ENCODE data around the gene STAT5A.
"Not testable (repeated sequence)": the region's sequence is repeated elsewhere in the genome, so short reads cannot be mapped to it uniquely, and the experiment has no call there.

STAT5A gene

DNA sequence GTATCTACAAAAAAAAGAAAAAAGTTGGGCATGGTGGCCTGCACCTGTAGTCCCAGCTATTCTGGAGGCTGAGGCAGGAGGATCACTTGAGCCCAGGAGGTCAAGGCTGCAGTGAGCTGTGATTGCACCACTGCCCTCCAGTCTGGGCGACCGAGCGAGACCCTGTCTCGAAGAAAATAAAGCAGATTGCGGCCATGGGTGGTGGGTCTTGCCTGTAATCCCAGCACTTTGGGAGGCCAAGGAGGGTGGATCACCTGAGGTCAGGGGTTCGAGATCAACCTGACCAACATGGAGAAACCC, 16.7 kb downstream of the STAT5A start:
- in situ Hi-C loops (cut with MboI; ENCODE audit: low sequenced_read_pairs) = not testable (repeated sequence)

DNA sequence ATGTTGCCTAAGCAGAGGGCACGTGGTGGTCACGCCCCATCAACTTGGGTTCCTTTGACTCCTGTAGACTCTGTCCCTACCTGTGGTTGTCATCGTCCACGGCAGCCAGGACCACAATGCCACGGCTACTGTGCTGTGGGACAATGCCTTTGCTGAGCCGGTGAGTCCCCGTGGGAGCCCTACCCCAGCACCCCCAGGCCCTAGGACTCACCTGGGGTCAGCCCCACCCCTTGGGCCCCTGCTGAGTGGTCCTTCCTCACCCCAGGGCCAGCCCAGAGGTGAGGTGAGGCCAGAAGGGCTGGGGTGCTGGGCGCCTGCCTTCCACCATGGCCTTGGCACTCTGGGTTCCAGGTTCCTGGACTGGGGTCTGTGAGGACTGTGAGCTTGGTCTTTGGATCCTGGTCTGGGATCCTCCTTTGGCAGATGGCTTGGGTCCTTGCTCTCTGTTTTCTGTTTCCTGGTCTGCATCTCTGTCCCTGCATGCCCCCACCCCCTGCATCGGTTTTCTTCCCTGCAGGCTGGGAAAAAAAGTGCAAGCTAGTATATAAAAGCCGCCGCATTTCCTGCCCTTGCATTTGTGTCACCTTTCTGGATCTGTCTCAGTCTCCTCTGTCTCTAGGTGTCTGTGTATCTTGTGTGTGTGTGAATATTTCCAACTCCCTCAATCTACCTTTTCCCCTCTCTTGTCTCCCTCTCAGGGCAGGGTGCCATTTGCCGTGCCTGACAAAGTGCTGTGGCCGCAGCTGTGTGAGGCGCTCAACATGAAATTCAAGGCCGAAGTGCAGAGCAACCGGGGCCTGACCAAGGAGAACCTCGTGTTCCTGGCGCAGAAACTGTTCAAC, 17.5 kb downstream of the STAT5A start:
- in situ Hi-C loops (cut with MboI; ENCODE audit: low sequenced_read_pairs) = no loop called here

- in situ Hi-C loops (cut with MboI; ENCODE audit: low sequenced_read_pairs) = no loop called here
Observed at GRCh38 chr17:42306385-42306667, 18.0 kb downstream of the STAT5A start.

GRCh38 chr17:42307362-42307927, 19.1 kb downstream of the STAT5A start:
- in situ Hi-C loops (cut with MboI; ENCODE audit: low sequenced_read_pairs) = no loop called here

DNA sequence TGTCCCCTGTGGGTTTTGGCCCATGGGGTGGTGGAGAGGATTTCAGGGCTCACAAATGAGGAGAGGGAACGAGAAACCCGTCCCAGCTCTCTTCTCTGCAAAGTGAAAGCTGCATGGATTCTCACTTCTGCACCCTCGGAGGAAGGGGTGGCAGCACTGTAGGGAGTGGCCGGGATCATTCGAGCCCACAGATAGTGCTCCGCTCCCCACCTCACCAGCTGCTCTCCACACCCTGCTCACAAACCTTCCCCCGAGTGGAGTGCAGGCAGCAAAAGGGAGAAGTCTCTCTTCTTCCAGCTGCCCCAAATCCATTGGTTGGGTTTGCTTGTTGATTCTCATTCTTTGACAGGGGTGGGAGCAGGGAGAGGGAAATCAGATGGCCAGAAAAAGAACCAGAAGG, 20.1 kb downstream of the STAT5A start:
- in situ Hi-C loops (cut with MboI; ENCODE audit: low sequenced_read_pairs) = no loop called here

DNA sequence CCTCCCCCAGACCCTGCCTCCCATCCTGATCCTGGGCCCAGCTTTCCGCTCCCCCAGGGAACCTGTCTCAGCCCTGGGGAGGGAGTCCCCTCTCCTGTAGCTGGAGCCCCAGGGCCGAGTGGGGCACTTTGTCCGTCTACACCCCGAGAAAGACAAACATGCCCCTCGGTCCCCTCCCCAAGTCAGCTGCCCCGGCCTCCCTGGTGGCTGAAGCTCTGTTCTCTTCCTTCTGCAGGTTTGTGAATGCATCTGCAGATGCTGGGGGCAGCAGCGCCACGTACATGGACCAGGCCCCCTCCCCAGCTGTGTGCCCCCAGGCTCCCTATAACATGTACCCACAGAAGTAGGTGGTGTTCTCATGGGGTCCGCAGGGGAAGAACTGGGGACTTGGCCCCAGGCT, 20.8 kb downstream of the STAT5A start:
- in situ Hi-C loops (cut with MboI; ENCODE audit: low sequenced_read_pairs) = no loop called here

- in situ Hi-C loops (cut with MboI; ENCODE audit: low sequenced_read_pairs) = no loop called here
Observed at GRCh38 chr17:42309986-42310786, 21.9 kb downstream of the STAT5A start.

GRCh38 chr17:42310787-42311215, 22.5 kb downstream of the STAT5A start:
- in situ Hi-C loops (cut with MboI; ENCODE audit: low sequenced_read_pairs) = no loop called here

DNA sequence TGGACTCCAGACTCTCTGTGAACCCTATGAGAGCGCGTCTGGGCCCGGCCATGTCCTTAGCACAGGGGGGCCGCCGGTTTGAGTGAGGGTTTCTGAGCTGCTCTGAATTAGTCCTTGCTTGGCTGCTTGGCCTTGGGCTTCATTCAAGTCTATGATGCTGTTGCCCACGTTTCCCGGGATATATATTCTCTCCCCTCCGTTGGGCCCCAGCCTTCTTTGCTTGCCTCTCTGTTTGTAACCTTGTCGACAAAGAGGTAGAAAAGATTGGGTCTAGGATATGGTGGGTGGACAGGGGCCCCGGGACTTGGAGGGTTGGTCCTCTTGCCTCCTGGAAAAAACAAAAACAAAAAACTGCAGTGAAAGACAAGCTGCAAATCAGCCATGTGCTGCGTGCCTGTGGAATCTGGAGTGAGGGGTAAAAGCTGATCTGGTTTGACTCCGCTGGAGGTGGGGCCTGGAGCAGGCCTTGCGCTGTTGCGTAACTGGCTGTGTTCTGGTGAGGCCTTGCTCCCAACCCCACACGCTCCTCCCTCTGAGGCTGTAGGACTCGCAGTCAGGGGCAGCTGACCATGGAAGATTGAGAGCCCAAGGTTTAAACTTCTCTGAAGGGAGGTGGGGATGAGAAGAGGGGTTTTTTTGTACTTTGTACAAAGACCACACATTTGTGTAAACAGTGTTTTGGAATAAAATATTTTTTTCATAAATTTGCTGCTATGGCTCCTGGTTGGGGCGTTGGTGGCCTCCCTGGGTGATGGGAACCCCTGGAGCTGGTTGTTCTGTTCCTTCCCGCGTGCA, 23.1 kb downstream of the STAT5A start:
- in situ Hi-C loops (cut with MboI; ENCODE audit: low sequenced_read_pairs) = no loop called here

DNA sequence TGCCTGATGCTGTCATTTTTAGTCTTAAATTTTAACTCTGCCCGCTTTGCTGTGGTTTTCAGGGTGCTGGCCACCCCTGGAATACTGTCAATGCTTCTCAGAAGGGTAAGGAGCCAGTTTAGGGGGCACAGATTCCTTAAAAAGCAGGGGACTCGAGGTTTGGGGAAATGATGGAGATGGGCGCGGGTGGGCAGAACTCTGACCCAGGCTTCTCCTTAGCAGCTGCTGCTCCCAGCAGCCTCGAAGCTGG, 23.7 kb downstream of the STAT5A start:
- in situ Hi-C loops (cut with MboI; ENCODE audit: low sequenced_read_pairs) = no loop called here

DNA sequence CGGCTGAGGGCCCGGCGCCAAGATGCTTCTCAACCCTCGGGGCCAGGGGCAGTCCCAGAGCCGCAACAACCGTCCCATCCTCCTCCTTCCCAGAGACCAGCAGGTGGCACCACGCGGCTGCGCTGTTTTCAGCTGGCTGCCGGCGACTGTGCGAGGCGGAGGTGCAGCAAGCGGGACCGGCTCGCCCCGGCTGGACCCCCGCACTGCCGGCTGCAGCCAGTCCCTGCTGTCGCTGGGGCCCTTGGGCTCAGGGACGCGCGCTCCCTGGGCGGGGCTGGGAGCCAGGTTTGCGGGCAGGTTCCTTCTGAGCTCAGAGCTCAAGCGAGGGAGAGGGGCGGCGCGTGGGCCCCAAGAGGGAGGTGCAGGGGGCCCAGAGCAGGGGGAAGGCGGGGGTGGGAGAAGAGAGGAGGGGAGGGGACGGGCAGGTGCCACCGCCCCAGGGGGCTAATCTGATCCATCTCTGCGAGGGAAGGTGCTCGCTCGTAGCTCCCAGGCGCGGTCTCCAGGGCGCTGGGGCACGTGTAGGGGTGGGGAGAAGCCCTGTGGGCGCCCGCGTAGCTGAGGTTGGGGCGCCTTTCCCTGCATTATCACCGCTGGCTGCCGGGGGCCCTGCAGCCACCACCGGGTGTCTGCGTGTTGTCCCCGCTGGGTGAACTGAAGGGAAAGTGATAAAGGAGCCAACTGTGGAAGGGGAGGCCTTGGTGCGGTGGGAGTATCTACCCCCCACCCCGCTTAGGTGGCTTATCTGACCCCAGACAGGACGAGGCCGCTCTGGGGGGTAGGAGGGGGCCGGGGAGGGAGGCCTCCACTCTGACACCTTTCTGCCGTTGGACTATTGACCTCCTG, 24.2 kb downstream of the STAT5A start:
- in situ Hi-C loops (cut with MboI; ENCODE audit: low sequenced_read_pairs) = no loop called here

- in situ Hi-C loops (cut with MboI; ENCODE audit: low sequenced_read_pairs) = no loop called here
Observed at GRCh38 chr17:42313389-42313772, 25.1 kb downstream of the STAT5A start.

DNA sequence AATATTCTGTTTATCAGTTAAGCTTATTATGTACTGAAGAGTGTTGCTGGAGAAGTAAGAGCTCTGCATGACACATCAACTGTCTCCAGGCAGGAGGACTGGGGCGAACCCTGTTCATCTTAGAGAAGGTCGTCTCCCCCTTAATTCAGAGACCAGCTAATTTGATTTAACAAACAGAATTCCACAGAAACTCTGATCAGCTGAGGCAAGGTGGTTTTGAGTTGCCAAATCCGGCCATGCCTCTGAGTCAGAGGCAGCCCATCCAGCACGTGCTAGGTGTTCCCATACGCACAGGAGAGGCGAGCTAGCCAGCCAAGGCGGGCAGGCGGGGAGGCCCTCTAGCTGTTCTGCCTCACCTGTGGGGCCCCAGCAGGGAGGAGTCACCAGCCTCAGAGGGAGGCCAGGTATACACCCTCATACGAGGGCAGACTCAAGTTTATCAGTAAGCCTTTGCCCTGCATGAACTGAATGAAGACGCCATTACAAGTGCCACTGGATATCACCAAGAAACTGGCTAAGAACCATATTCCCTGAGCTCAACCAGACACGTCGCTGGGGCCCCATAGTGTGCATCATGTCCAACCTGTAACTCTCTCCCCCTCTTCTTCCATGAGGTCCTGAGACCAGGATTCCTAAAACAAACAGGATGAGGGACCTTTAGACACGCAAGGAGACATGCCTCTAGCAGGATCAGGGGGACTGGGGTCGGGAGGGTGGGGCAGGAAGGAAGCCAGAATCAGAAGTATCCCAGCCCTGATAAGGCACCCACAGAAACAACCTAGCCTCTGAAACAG, 25.7 kb downstream of the STAT5A start:
- in situ Hi-C loops (cut with MboI; ENCODE audit: low sequenced_read_pairs) = no loop called here

- in situ Hi-C loops (cut with MboI; ENCODE audit: low sequenced_read_pairs) = no loop called here
Observed at GRCh38 chr17:42315402-42316156, 27.3 kb downstream of the STAT5A start.

- in situ Hi-C loops (cut with MboI; ENCODE audit: low sequenced_read_pairs) = no loop called here
Observed at GRCh38 chr17:42316755-42317154, 28.5 kb downstream of the STAT5A start.

DNA sequence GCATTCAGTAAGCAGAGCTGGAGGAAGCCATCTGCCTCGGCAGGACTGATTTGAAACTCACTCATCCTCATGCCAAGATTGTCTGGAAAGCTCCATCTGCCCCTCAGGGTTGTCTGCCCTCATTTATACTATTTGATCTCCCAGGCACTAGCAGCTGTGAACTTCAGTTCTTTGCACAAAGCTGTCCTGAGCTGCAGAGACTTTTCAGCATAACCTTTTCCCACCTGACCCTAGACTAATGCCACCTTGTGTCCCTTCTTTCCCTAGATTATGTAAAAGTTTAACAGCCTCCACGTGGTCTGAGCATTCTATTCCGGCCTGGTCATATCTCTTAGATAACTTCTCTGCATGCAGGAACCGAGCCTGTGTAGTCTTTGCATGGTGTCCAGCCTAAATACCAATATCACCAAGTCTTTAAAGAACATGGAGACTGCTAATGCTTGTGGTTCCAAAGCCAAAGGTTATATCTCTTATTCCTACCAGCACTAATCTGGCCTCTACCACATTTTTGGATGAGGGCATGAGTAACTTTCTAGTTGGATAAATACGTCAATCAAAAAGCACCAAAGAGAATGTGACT, 29.1 kb downstream of the STAT5A start:
- in situ Hi-C loops (cut with MboI; ENCODE audit: low sequenced_read_pairs) = no loop called here

DNA sequence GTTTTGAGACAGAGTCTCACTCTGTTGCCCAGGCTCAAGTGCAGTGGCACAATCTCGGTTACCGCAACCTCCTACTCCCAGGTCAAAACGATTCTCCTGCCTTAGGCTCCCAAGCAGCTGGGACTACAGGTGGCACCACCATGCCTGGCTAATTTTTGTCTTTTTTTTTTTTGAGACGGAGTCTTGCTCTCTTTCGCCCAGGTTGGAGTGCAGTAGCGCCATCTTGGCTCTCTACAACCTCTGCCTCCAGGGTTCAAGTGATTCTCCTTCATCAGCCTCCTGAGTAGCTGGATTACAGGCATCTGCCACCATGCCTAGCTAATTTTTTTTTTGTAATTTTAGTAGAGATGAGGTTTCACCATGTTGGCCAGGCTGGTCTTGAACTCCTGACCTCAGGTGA, 29.7 kb downstream of the STAT5A start:
- in situ Hi-C loops (cut with MboI; ENCODE audit: low sequenced_read_pairs) = not testable (repeated sequence)

DNA sequence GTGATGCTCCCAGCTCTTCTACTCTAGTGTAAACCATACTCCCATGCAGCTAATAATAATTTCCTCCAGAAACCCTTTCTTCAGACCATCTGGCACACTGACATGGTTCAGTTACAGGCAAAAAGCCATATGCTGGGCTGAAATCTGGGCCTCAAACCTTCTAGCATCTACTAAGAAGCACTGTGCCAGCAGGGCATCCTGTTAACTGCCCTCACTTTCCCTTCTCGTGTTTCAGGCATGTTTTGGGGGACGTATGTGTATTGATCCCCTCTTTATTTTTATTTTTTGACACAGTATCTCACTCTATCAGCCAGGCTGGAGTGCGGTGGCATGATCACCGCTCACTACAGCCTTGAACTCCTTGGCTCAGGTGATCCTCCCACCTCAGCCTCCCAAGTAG, 33.3 kb downstream of the STAT5A start:
- in situ Hi-C loops (cut with MboI; ENCODE audit: low sequenced_read_pairs) = no loop called here
